ENCODE data around the gene SOD2. TPM values are rescaled to one million over a fixed set of nuclear protein-coding genes. Genes with fewer than 3 reads are reported as not detected.

SOD2 gene
- total RNA-seq, 2 experiments from 2014 or later: 36.4 to 49.2 TPM

- POLR2A ChIA-PET: interaction anchor here (0.9 kb wide), 1 partner anchor 400 kb away, joined by 4 read pairs; no protein-coding TSS in a partner anchor
These were observed 10.2 kb downstream of the SOD2 start for GRCh38 chr6:159682810-159683209.

GRCh38 chr6:159682295-159682694 lies 10.7 kb downstream of the SOD2 start:
- ChIA-PET POLR2A (interaction anchor here (0.7 to 1.3 kb wide), 4 partner anchors 9 to 400 kb away, joined by 3 to 4 read pairs (median 4); no protein-coding TSS in a partner anchor), CTCF (ENCODE audit: unreplicated experiment) (no interaction called here)
- TF ChIP-seq CTCF (conservative IDR thresholded peaks at IDR 0.05; ENCODE audit: low read length): no peak
- TF ChIP-seq EZH2phosphoT487 (IDR thresholded peaks at IDR 0.05; ENCODE audit: borderline replicate concordance, low read depth, low read length): no peak
- Histone ChIP-seq H3K36me3 (ENCODE audit: insufficient read depth, low read length) (peaks cover 80% of the 10 kb centered on the region), H3K4me1 (ENCODE audit: insufficient read depth, low read length, poor library complexity, severe bottlenecking) (no peaks in the 10 kb centered on the region), H3K79me2 (ENCODE audit: insufficient read depth, low read depth, low read length) (no peaks in the 10 kb centered on the region), H3K4me2 (ENCODE audit: low read length) (no peak overlapping the region), H4K20me1 (ENCODE audit: insufficient read depth, low read length) (no peaks in the 10 kb centered on the region), H2AFZ (ENCODE audit: low read length) (no peak overlapping the region), H3K9me3 (ENCODE audit: low read length) (no peaks in the 10 kb centered on the region), H3K9me2 (ENCODE audit: insufficient read depth, low read length) (no peaks in the 10 kb centered on the region), H3K27ac (ENCODE audit: low read depth, low read length, poor library complexity, severe bottlenecking) (no peak overlapping the region), H3K4me3 (ENCODE audit: low read depth, low read length, poor library complexity, severe bottlenecking) (no peak overlapping the region)
- no TSS peak for BruUV-seq (replicated peaks)
- no peak for DNase-seq (ENCODE audit: low spot score)
- intact Hi-C loops (cut with micrococcal nuclease; ENCODE audit: unreplicated experiment): no loop called here

More at GRCh38 chr6:159682810-159683209, 10.2 kb downstream of the SOD2 start:
- Histone ChIP-seq H2AFZ (ENCODE audit: low read length) (no peak overlapping the region), H3K4me2 (ENCODE audit: low read length) (no peak overlapping the region), H3K36me3 (ENCODE audit: insufficient read depth, low read length) (peaks cover 83% of the 10 kb centered on the region), H3K9me2 (ENCODE audit: insufficient read depth, low read length) (no peaks in the 10 kb centered on the region), H4K20me1 (ENCODE audit: insufficient read depth, low read length) (no peaks in the 10 kb centered on the region), H3K4me3 (ENCODE audit: low read depth, low read length, poor library complexity, severe bottlenecking) (no peak overlapping the region), H3K27ac (ENCODE audit: low read depth, low read length, poor library complexity, severe bottlenecking) (no peak overlapping the region), H3K9me3 (ENCODE audit: low read length) (no peaks in the 10 kb centered on the region), H3K79me2 (ENCODE audit: insufficient read depth, low read depth, low read length) (no peaks in the 10 kb centered on the region), H3K4me1 (ENCODE audit: insufficient read depth, low read length, poor library complexity, severe bottlenecking) (no peaks in the 10 kb centered on the region)
- DNase-seq (ENCODE audit: low spot score): no peak
- CTCF ChIA-PET (ENCODE audit: unreplicated experiment): no interaction called here
- intact Hi-C loops (cut with micrococcal nuclease; ENCODE audit: unreplicated experiment): no loop called here
- no TSS peak for BruUV-seq (replicated peaks)
- no peak for TF ChIP-seq CTCF (conservative IDR thresholded peaks at IDR 0.05; ENCODE audit: low read length)
- no peak for TF ChIP-seq EZH2phosphoT487 (IDR thresholded peaks at IDR 0.05; ENCODE audit: borderline replicate concordance, low read depth, low read length)

DNA sequence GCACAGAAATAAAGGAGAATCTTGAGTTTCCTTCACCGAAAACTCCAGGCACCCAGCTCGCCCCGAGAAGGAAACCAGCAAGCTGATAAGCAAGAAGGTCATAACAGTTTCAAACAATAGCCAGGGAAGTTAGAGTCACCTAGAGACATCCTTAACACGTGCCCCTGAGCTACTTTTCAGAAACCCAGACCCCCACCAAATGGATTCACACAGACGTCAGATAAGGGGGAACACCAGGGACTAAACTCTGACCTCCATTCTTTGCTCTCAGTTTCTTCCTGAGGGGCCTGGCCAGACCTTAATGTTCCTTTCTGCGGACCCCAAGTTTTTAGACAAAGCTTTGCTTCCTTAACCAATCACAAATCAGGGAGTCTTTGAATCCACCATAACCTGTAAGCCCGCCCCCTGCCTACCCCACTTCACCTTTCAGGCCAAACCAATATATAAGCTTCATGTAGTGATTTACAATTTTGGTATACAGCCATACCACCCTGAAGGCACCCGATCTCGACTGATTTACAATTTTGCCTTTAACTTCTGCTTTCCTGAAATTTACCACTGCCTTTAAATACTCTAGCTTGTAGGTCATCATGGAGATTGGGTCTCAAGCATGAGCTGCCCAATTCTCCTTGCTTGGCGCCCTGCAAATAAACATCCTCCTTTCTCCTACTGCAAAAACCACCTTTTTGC lies 11.7 kb downstream of the SOD2 start:
- POLR2A ChIA-PET: interaction anchor here (0.6 to 1.3 kb wide), 5 partner anchors 10 to 108 kb away, joined by 3 to 4 read pairs (median 3); partner anchors contain the start of gene TCP1
- Histone ChIP-seq H3K4me1 (ENCODE audit: insufficient read depth, low read length, poor library complexity, severe bottlenecking) (no peaks in the 10 kb centered on the region), H3K4me2 (ENCODE audit: low read length) (no peak overlapping the region), H3K27ac (ENCODE audit: low read depth, low read length, poor library complexity, severe bottlenecking) (no peak overlapping the region), H3K4me3 (ENCODE audit: low read depth, low read length, poor library complexity, severe bottlenecking) (no peak overlapping the region), H3K9me3 (ENCODE audit: low read length) (no peaks in the 10 kb centered on the region), H3K79me2 (ENCODE audit: insufficient read depth, low read depth, low read length) (no peaks in the 10 kb centered on the region), H3K36me3 (ENCODE audit: insufficient read depth, low read length) (peaks cover 79% of the 10 kb centered on the region), H2AFZ (ENCODE audit: low read length) (no peak overlapping the region), H3K9me2 (ENCODE audit: insufficient read depth, low read length) (no peaks in the 10 kb centered on the region), H4K20me1 (ENCODE audit: insufficient read depth, low read length) (no peaks in the 10 kb centered on the region)
- TF ChIP-seq EZH2phosphoT487 (IDR thresholded peaks at IDR 0.05; ENCODE audit: borderline replicate concordance, low read depth, low read length) (no peak), CTCF (conservative IDR thresholded peaks at IDR 0.05; ENCODE audit: low read length) (no peak)
- intact Hi-C loops (cut with micrococcal nuclease; ENCODE audit: unreplicated experiment): no loop called here
- BruUV-seq (replicated peaks): TSS peak; percentile 48
- DNase-seq (ENCODE audit: low spot score): no peak
- CTCF ChIA-PET (ENCODE audit: unreplicated experiment): no interaction called here

Measured in OCI-LY7 (cell line).